ENCODE data around the gene SEMA5A. TPM values are rescaled to one million over a fixed set of nuclear protein-coding genes. Genes with fewer than 3 reads are reported as not detected.

Gene SEMA5A
- polyA plus RNA-seq, 1 of the 3 experiments (the other 2 are of a cell fraction) = 0.58 TPM

- Histone ChIP-seq H4K20me1 (ENCODE audit: insufficient read depth) (no peaks in the 10 kb centered on the region), H3K4me3 (ENCODE audit: low read depth in 2 of 2, low read length in 1 of 2) (no peak overlapping the region), H2AFZ (ENCODE audit: low read depth) (no peak overlapping the region), H3K4me2 (no peak overlapping the region), H3K4me1 (ENCODE audit: control insufficient read depth in 1 of 2, insufficient read depth in 2 of 2, low read depth in 1 of 2, low read length in 1 of 2) (no peaks in the 10 kb centered on the region), H3K9ac (no peak overlapping the region), H3K9me2 (no peaks in the 10 kb centered on the region), H3K36me3 (replicated peaks in 1 of 2; ENCODE audit: control insufficient read depth in 1 of 2, insufficient read depth in 2 of 2, low read length in 1 of 2) (no peaks in the 10 kb centered on the region), H3F3A (replicated peaks; ENCODE audit: insufficient read depth) (no peaks in the 10 kb centered on the region), H3K9me3 (no peaks in the 10 kb centered on the region), H3K27me3 (ENCODE audit: insufficient read depth) (no peaks in the 10 kb centered on the region; the same call in 1 of the 2 replicates), H3K27ac (ENCODE audit: low read depth in 2 of 2, low read length in 1 of 2) (no peak overlapping the region), H3K79me2 (ENCODE audit: insufficient read depth) (no peaks in the 10 kb centered on the region)
- CTCF ChIA-PET = no interaction called here
- 43% methylated on average over 6 of the region's 6 CpGs for WGBS (ENCODE audit: low lambda C conversion rate)
- no peak for DNase-seq
- POLR2A ChIA-PET = no interaction called here
- TF ChIP-seq FOXJ3 (CRISPR knock-in tag; IDR thresholded peaks at IDR 0.05) (no peak), MXI1 (IDR thresholded peaks at IDR 0.05; ENCODE audit: low read depth, low read length) (no peak), MAX (IDR thresholded peaks at IDR 0.05; ENCODE audit: low read depth) (no peak), FOXM1 (IDR thresholded peaks at IDR 0.05; ENCODE audit: low read depth) (no peak), GATA2 (CRISPR knock-in tag; IDR thresholded peaks at IDR 0.05) (no peak), CTCF (IDR thresholded peaks at IDR 0.05) (no peak), TCF12 (IDR thresholded peaks at IDR 0.05) (no peak)
Measured at GRCh38 chr5:9588254-9588653, 42.4 kb upstream of the SEMA5A start.

- ChIA-PET POLR2A (no interaction called here), CTCF (no interaction called here)
- Histone ChIP-seq H3K36me3 (replicated peaks in 1 of 2; ENCODE audit: control insufficient read depth in 1 of 2, insufficient read depth in 2 of 2, low read length in 1 of 2) (no peaks in the 10 kb centered on the region), H3K9me2 (no peaks in the 10 kb centered on the region), H3K4me2 (no peak overlapping the region), H3K27me3 (ENCODE audit: insufficient read depth) (no peaks in the 10 kb centered on the region; the same call in 1 of the 2 replicates), H2AFZ (ENCODE audit: low read depth) (no peak overlapping the region), H3K79me2 (ENCODE audit: insufficient read depth) (no peaks in the 10 kb centered on the region), H3K9ac (no peak overlapping the region), H3F3A (replicated peaks; ENCODE audit: insufficient read depth) (no peaks in the 10 kb centered on the region), H3K9me3 (no peaks in the 10 kb centered on the region), H3K4me1 (ENCODE audit: control insufficient read depth in 1 of 2, insufficient read depth in 2 of 2, low read depth in 1 of 2, low read length in 1 of 2) (no peaks in the 10 kb centered on the region), H3K4me3 (ENCODE audit: low read depth in 2 of 2, low read length in 1 of 2) (no peak overlapping the region), H4K20me1 (ENCODE audit: insufficient read depth) (no peaks in the 10 kb centered on the region), H3K27ac (ENCODE audit: low read depth in 2 of 2, low read length in 1 of 2) (no peak overlapping the region)
- no peak for DNase-seq
- TF ChIP-seq POLR2AphosphoS5 (IDR thresholded peaks at IDR 0.05; ENCODE audit: low read depth, low read length) = no peak
- no peak for TF ChIP-seq TAF1 (IDR thresholded peaks at IDR 0.05; ENCODE audit: borderline replicate concordance, low read depth, low read length)
- TF ChIP-seq USF2 (IDR thresholded peaks at IDR 0.05; ENCODE audit: borderline replicate concordance, low read depth, low read length) = no peak
- TF ChIP-seq IRF3 (IDR thresholded peaks at IDR 0.05; ENCODE audit: low read depth, low read length) = no peak
- TF ChIP-seq TEAD4 (IDR thresholded peaks at IDR 0.05; ENCODE audit: borderline replicate concordance, insufficient read depth) = no peak
- TF ChIP-seq RFX5 (IDR thresholded peaks at IDR 0.05; ENCODE audit: low read length) = no peak
- TF ChIP-seq ELF1 (IDR thresholded peaks at IDR 0.05) = no peak
- no peak for TF ChIP-seq TCF12 (IDR thresholded peaks at IDR 0.05)
- no peak for TF ChIP-seq RCOR1 (IDR thresholded peaks at IDR 0.05; ENCODE audit: low read length)
- TF ChIP-seq RXRA (IDR thresholded peaks at IDR 0.05; ENCODE audit: borderline replicate concordance, low read depth) = no peak
- no peak for TF ChIP-seq CHD2 (IDR thresholded peaks at IDR 0.05; ENCODE audit: low read length, partially characterized antibody)
- no peak for TF ChIP-seq REST (IDR thresholded peaks at IDR 0.05; ENCODE audit: low read depth, low read length)
- no peak for TF ChIP-seq JUND (IDR thresholded peaks at IDR 0.05)
- no peak for TF ChIP-seq FOXJ3 (CRISPR knock-in tag; IDR thresholded peaks at IDR 0.05)
- TF ChIP-seq NFIC (IDR thresholded peaks at IDR 0.05; ENCODE audit: borderline replicate concordance) = no peak
- no peak for TF ChIP-seq PBX3 (IDR thresholded peaks at IDR 0.05)
- TF ChIP-seq NRF1 (IDR thresholded peaks at IDR 0.05; ENCODE audit: low read depth, low read length) = no peak
Measured at GRCh38 chr5:9587135-9587534, 41.3 kb upstream of the SEMA5A start.
